ENCODE measurements around the gene HIVEP3.
"Not testable (repeated sequence)": the region's sequence is repeated elsewhere in the genome, so short reads cannot be mapped to it uniquely, and the experiment has no call there.

Gene HIVEP3

GRCh38 chr1:41918450-41919043 is at the start of gene HIVEP3:
Gene HIVEP3 (minus strand): TSS chr1:41918922.
- no peak for DNase-seq (ENCODE audit: low spot score)

- DNase-seq (ENCODE audit: low spot score) = no peak
These were observed 45.7 kb upstream of the HIVEP3 start for GRCh38 chr1:41964400-41964799.

GRCh38 chr1:41963636-41964035 is 44.9 kb upstream of the HIVEP3 start:
- DNase-seq (ENCODE audit: low spot score) = no peak

- DNase-seq (ENCODE audit: low spot score) = no peak
These were observed 39.4 kb upstream of the HIVEP3 start for GRCh38 chr1:41958015-41958673.

GRCh38 chr1:41957568-41957967 is 38.8 kb upstream of the HIVEP3 start:
- no peak for DNase-seq (ENCODE audit: low spot score)

GRCh38 chr1:41955461-41956159 is 36.9 kb upstream of the HIVEP3 start:
- no peak for DNase-seq (ENCODE audit: low spot score)

GRCh38 chr1:41954533-41954944 is 35.8 kb upstream of the HIVEP3 start:
- no peak for DNase-seq (ENCODE audit: low spot score)

- DNase-seq (ENCODE audit: low spot score) = no peak
These were observed 34.6 kb upstream of the HIVEP3 start for GRCh38 chr1:41953291-41953690.

- no peak for DNase-seq (ENCODE audit: low spot score)
These were observed 33.5 kb upstream of the HIVEP3 start for GRCh38 chr1:41952208-41952607.

GRCh38 chr1:41951492-41951891 is 32.8 kb upstream of the HIVEP3 start:
- DNase-seq (ENCODE audit: low spot score) = not testable (repeated sequence)

GRCh38 chr1:41950820-41951219 is 32.1 kb upstream of the HIVEP3 start:
- DNase-seq (ENCODE audit: low spot score) = no peak

GRCh38 chr1:41945946-41946345 is 27.2 kb upstream of the HIVEP3 start:
- not testable (repeated sequence) for DNase-seq (ENCODE audit: low spot score)

- DNase-seq (ENCODE audit: low spot score) = no peak
These were observed 25.0 kb upstream of the HIVEP3 start for GRCh38 chr1:41943717-41944116.

- no peak for DNase-seq (ENCODE audit: low spot score)
These were observed 23.6 kb upstream of the HIVEP3 start for GRCh38 chr1:41942278-41942677.

GRCh38 chr1:41941381-41941780 is 22.7 kb upstream of the HIVEP3 start:
- no peak for DNase-seq (ENCODE audit: low spot score)

- no peak for DNase-seq (ENCODE audit: low spot score)
These were observed 20.5 kb upstream of the HIVEP3 start for GRCh38 chr1:41939194-41939593.

- no peak for DNase-seq (ENCODE audit: low spot score)
These were observed 17.4 kb upstream of the HIVEP3 start for GRCh38 chr1:41936107-41936506.

GRCh38 chr1:41935226-41935625 is 16.5 kb upstream of the HIVEP3 start:
- no peak for DNase-seq (ENCODE audit: low spot score)

GRCh38 chr1:41933106-41933505 is 14.4 kb upstream of the HIVEP3 start:
- no peak for DNase-seq (ENCODE audit: low spot score)

GRCh38 chr1:41931578-41931977 is 12.9 kb upstream of the HIVEP3 start:
- no peak for DNase-seq (ENCODE audit: low spot score)

- no peak for DNase-seq (ENCODE audit: low spot score)
These were observed 8.4 kb upstream of the HIVEP3 start for GRCh38 chr1:41927118-41927517.

- DNase-seq (ENCODE audit: low spot score) = no peak
These were observed 7.0 kb upstream of the HIVEP3 start for GRCh38 chr1:41925712-41926111.

GRCh38 chr1:41924911-41925310 is 6.2 kb upstream of the HIVEP3 start:
- no peak for DNase-seq (ENCODE audit: low spot score)
